ENCODE measurements around the gene CCDC57.
A peak's percentile ranks its signal among the peaks of the same experiment; 100 is the strongest.
"Not testable (repeated sequence)": the region's sequence is repeated elsewhere in the genome, so short reads cannot be mapped to it uniquely, and the experiment has no call there.

Gene CCDC57

DNA sequence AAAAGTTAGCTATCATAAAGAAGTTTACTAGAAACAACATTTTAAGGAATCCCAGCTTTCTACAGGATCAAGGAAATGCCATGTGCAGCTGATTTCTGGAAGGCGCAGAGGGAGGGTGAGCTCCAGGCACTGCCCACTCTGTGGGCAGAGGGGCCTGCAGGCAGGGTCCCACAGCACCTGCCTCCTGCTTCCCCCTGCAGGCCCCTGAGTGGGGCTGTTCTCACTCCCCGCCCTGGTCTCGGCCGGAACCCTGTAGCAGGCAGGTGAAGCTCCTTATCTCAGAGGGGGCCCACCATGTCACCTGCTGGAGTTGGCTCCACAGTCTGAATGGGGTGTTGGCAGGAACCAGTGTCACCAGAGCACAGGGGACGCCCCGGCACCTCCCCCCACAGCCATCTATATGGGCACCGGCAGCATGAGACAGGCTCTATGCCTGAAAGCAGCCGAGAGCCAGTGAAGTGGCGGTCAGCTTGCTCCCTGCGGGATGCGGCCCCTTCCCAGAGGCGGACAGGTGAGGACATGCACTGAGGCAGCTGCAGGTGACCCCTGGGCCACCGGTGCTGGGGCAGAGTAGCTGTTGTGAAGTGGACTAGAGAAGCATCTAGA lies 67.0 kb downstream of the CCDC57 start:
- Histone ChIP-seq H3K4me3 (no peak overlapping the region), H3K27ac (no peak overlapping the region)
- TF ChIP-seq, protein P1, sequence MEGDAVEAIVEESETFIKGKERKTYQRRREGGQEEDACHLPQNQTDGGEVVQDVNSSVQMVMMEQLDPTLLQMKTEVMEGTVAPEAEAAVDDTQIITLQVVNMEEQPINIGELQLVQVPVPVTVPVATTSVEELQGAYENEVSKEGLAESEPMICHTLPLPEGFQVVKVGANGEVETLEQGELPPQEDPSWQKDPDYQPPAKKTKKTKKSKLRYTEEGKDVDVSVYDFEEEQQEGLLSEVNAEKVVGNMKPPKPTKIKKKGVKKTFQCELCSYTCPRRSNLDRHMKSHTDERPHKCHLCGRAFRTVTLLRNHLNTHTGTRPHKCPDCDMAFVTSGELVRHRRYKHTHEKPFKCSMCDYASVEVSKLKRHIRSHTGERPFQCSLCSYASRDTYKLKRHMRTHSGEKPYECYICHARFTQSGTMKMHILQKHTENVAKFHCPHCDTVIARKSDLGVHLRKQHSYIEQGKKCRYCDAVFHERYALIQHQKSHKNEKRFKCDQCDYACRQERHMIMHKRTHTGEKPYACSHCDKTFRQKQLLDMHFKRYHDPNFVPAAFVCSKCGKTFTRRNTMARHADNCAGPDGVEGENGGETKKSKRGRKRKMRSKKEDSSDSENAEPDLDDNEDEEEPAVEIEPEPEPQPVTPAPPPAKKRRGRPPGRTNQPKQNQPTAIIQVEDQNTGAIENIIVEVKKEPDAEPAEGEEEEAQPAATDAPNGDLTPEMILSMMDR (IDR thresholded peaks at IDR 0.05), result no peak
- no peak for DNase-seq (ENCODE audit: low spot score)

DNA sequence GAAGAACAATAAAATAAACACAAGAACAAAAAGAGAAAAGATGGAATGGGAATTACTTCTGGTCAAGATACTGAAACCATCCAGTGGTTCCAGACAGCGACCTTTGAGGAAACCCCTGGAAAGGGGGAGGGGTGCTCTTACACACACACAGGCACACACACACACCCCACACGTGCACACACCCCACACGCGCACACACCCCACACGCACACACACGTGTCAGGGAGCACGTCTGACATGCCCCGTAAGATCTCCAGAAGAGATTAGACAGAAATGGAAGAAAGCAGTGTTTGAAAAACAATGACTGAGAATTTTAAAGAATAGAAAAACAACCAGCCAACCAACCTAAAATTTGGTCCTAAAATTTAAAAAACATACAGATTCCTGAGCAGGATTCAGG lies 69.3 kb downstream of the CCDC57 start:
- no peak for DNase-seq (ENCODE audit: low spot score)
- TF ChIP-seq, protein P1 (IDR thresholded peaks at IDR 0.05), result no peak
- H3K4me3 ChIP-seq, result no peak overlapping the region
- H3K27ac ChIP-seq, result no peak overlapping the region

DNA sequence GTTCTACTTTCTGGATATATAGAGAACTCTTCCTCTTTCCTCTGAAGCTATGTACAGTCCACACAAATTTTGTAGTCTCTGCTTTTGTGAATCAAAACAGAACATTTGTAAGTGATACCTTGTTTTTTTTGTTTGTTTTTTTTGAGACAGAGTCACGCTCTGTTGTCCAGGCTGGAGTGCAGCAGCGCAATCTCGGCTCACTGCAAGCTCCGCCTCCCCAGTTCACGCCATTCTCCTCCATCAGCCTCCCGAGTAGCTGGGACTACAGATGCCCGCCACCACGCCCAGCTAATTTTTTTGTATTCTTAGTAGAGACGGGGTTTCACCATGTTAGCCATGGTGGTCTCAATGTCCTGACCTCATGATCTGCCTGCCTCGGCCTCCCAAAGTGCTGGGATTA lies 72.7 kb downstream of the CCDC57 start:
- not testable (repeated sequence) for H3K4me3 ChIP-seq; DNase-seq (ENCODE audit: low spot score); H3K27ac ChIP-seq

DNA sequence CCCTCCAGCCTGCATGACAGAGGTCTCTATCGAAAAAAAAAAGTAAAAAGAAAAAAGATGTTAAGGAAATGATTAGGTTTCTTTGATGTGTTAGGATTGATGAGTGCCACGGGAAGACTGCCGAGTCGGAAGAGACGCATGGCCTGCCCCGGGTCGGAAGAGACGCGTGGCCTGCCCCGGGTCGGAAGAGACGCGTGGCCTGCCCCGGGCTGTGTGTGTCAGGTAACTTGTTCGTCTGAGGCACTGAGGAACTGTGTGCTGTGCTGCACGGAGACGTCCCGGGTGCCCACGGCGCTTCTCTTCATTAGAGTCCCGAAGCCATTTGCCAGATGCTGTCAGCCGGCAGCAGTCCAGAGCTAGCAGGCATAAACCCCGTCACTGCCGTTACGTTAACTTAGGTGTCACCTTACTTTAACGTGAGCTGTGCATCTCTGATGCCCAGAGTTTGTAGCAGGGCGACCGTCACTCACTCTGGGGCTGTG lies 74.1 kb downstream of the CCDC57 start:
- DNase-seq (ENCODE audit: low spot score), result no peak
- H3K4me3 ChIP-seq, result no peak overlapping the region
- H3K27ac ChIP-seq, result no peak overlapping the region
- TF ChIP-seq, protein P1 (IDR thresholded peaks at IDR 0.05), result no peak

DNA sequence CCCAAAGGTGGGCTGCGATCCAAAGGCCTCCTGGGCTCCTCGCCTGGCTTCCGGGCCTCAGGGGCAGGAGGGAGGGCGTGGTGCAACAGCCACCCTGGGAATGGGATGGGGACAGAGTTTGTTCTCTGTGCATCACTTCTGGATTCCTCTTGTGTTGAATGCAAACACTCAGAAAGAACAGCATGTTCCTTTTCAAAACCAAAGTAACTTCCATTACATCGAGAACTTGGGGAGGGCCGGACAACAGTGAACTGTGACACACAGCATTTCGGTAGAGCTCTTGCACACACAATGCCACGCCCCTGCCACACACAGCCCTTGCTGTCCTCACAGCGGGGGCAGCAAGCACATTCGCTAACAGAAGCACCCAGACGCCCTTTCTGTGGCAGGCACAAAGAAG lies 78.5 kb downstream of the CCDC57 start:
- DNase-seq (ENCODE audit: low spot score), result no peak
- H3K27ac ChIP-seq, result no peak overlapping the region
- H3K4me3 ChIP-seq, result no peak overlapping the region
- TF ChIP-seq, protein P1 (IDR thresholded peaks at IDR 0.05), result no peak

DNA sequence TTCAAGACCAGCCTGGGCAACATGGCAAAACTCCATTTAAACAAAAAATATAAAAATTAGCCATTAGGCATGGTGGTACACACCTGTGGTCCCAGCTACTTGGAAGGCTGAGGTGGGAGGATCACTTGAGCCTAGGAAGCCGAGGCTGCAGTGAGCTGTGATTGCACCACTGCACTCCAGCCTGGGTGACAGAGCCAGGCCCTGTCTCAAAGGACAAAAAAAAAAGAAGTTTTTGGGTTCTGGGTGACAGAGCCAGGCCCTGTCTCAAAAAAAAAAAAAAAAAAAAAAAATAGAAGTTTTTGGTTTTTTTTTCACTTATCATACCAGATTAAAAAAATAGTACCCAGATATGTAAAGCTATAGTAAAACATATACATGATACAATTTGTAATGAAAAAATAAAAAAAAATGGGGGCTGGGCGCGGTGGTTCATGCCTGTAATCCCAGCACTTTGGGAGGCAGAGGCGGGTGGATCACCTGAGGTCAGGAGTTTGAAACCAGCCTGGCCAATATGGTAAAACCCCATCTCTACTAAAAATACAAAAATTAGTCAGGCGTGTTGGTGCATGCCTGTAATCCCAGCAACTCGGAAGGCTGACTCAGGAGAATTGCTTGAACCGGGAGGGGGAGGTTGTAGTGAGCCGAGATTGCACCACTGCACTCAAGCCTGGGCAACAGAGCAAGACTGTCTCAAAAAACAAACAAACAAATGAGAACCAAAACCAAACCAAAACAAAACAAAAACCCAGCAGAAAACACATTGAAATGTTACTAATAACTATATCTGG lies 79.3 kb downstream of the CCDC57 start:
- H3K4me3 ChIP-seq; DNase-seq (ENCODE audit: low spot score): not testable (repeated sequence)
- peak overlapping the region in 1 of 2 donors; percentile 16 for H3K27ac ChIP-seq

DNA sequence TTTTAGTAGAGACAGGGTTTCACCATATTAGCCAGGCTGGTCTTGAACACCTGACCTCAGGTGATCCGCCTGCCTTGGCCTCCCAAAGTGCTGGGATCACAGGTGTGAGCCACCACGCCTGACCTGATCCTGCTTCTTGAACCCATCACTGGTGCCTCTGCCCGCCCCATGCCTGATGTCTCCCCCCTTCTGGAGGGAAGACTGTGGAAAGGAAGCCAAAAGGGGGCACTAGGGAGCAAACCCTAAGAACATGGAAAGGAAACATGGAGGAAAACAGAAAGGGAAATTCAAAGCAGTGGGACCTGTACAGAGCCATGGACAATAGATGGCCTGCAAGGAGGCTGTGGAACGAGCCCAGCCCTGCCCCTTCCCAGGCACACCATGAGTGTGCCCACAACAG lies 83.5 kb downstream of the CCDC57 start:
- no peak for DNase-seq (ENCODE audit: low spot score)
- H3K4me3 ChIP-seq, result no peak overlapping the region
- TF ChIP-seq, protein P1 (IDR thresholded peaks at IDR 0.05), result no peak
- H3K27ac ChIP-seq, result no peak overlapping the region

DNA sequence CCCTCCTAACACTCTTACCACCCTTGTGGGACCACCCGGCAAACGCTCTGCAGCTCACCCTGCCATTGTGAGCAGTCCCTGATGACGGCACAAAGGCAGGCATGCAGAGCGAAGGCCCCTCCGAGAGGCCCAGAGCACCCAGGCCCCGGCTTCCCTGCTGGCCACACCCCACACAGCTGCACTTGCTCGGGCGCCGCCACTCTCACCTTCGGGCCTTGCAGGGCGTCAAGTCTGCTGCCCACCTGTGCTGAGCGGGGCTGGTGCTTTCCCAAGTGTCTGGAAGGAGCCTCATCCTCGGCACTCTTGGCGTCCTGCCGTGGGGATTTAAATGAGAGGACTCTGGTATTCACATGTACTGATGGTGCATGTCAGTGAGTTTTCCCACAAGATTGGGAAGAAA lies 84.4 kb downstream of the CCDC57 start:
- H3K27ac ChIP-seq, result no peak overlapping the region
- TF ChIP-seq, protein P1 (IDR thresholded peaks at IDR 0.05), result no peak
- no peak overlapping the region for H3K4me3 ChIP-seq
- no peak for DNase-seq (ENCODE audit: low spot score)

Measured in coronary artery (tissue), 2 donors.